K562 (cell line): Measurements from ENCODE around the gene NKG7. TPM values are rescaled to one million over a fixed set of nuclear protein-coding genes. Genes with fewer than 3 reads are reported as not detected.

Experiments
- ATF3 ChIP-seq, 2 experiments: fragments of 450-650 bp in 1 of 2; sonication (generic) in 1 of 2; formaldehyde crosslinking in 1 of 2; IDR thresholded peaks in 1 of 2; conservative IDR thresholded peaks in 1 of 2; 2 replicates each; pipeline versions ENCODE4 v1.6.1 to v1.8.1; 2016 to 2023; ENCODE audit warnings: mild to moderate bottlenecking in 2 of 2, moderate library complexity in 2 of 2, inconsistent platforms in 1 of 2, missing genetic modification reagents in 1 of 2
- EP400 ChIP-seq: fragments of 450-650 bp; IDR thresholded peaks from 2 replicates; pipeline ENCODE4 v1.6.1; 2017; ENCODE audit warnings: antibody characterized with exemption, mild to moderate bottlenecking, moderate library complexity
- MCM3 ChIP-seq: fragments of 450-650 bp; IDR thresholded peaks from 2 replicates; pipeline ENCODE4 v1.6.1; 2016
- polyA plus RNA-seq, 8 experiments: library from polyadenylated mRNA; depleted of rRNA in 4 of 8; stranded (reverse) in 5 of 8; unstranded in 3 of 8; fragments of >200 nt; fragmentation: Nextera tagmentation in 2 of 8; fragmentation: Illumina TruSeq in 1 of 8; extraction: Ambion mirVana in 2 of 8; extraction: Trizol in 1 of 8; gene quantifications; 2 replicates each; pipeline versions ENCODE4 v1.2.1 to v1.2.3, GENCODE V29; 2011 to 2014; ENCODE audit warnings: inconsistent platforms in 1 of 8, missing spikeins in 1 of 8
- total RNA-seq, 7 experiments: library from RNA; depleted of rRNA in 6 of 7; stranded (reverse); fragments of >200 nt in 6 of 7; fragmentation: Illumina TruSeq in 2 of 7; extraction: Trizol in 2 of 7; gene quantifications; 2 replicates each; pipeline versions ENCODE4 v1.2.1 to v1.2.3, GENCODE V29; 2011 to 2021; ENCODE audit warnings: low replicate concordance in 1 of 7
- TF ChIP-seq, protein P1 (sequence below): fragments of 450-650 bp; IDR thresholded peaks from 2 replicates; pipeline ENCODE4 v1.7.1; 2018; ENCODE audit warnings: mild to moderate bottlenecking, low read depth; ENCODE audit not compliant: partially characterized antibody
- TF ChIP-seq, protein P2 (sequence below): fragments of 250-450 bp; sonication (Bioruptor Pico); IDR thresholded peaks from 2 replicates; pipeline ENCODE4 v1.5.1; 2021; ENCODE audit warnings: mild to moderate bottlenecking
- TF ChIP-seq, protein P3 (sequence below), 2 experiments: fragments of 450-650 bp in 1 of 2; sonication (generic) in 1 of 2; formaldehyde crosslinking in 1 of 2; IDR thresholded peaks; 2 replicates each; pipeline versions ENCODE4 v1.7.1 to v1.9.0; 2016 to 2022; ENCODE audit warnings: inconsistent platforms in 1 of 2, mild to moderate bottlenecking in 1 of 2, missing genetic modification reagents in 1 of 2

The NKG7 gene
- total and polyA plus RNA-seq, 9 of the 15 experiments (the other 6 are each of a cell fraction or from before 2014, with no cell fraction given): 0.30 to 0.70 (median 0.51) TPM; not detected in 2

DNA sequence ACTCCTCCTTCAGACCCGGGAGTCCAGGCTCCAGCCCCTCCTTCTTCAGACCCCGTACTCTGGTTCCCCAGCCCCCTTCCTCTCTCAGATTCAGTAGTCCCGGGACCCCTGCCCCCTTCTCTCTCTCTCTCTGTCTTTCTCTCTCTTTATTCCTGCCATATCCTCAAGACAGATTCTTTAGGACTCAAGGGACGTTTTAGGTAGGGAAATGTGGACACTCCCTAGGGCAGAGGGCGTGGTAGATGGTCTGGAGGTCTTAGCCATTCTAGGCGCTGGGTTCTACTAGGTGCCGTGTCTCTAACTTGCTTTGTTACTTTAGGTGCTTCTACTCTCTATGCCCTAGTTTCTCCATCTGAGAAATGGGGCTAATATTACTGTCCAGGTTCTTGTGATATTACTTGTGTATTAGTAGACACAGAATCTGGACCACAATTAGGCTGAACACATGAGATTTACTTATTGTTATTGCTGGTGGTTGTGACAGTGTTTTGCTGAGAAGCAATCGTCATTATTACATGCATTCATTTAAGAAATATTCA lies 18.7 kb upstream of the NKG7 start (continued):
- TF ChIP-seq ATF3 (IDR thresholded peaks at IDR 0.05): no peak
- no peak for TF ChIP-seq ATF3 (CRISPR knock-in tag; conservative IDR thresholded peaks at IDR 0.05)
- TF ChIP-seq EP400: peak; percentile 31; the same call in 1 of the 2 replicates
- TF ChIP-seq, protein P1, sequence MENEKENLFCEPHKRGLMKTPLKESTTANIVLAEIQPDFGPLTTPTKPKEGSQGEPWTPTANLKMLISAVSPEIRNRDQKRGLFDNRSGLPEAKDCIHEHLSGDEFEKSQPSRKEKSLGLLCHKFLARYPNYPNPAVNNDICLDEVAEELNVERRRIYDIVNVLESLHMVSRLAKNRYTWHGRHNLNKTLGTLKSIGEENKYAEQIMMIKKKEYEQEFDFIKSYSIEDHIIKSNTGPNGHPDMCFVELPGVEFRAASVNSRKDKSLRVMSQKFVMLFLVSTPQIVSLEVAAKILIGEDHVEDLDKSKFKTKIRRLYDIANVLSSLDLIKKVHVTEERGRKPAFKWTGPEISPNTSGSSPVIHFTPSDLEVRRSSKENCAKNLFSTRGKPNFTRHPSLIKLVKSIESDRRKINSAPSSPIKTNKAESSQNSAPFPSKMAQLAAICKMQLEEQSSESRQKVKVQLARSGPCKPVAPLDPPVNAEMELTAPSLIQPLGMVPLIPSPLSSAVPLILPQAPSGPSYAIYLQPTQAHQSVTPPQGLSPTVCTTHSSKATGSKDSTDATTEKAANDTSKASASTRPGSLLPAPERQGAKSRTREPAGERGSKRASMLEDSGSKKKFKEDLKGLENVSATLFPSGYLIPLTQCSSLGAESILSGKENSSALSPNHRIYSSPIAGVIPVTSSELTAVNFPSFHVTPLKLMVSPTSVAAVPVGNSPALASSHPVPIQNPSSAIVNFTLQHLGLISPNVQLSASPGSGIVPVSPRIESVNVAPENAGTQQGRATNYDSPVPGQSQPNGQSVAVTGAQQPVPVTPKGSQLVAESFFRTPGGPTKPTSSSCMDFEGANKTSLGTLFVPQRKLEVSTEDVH: no peak
- TF ChIP-seq, protein P2, sequence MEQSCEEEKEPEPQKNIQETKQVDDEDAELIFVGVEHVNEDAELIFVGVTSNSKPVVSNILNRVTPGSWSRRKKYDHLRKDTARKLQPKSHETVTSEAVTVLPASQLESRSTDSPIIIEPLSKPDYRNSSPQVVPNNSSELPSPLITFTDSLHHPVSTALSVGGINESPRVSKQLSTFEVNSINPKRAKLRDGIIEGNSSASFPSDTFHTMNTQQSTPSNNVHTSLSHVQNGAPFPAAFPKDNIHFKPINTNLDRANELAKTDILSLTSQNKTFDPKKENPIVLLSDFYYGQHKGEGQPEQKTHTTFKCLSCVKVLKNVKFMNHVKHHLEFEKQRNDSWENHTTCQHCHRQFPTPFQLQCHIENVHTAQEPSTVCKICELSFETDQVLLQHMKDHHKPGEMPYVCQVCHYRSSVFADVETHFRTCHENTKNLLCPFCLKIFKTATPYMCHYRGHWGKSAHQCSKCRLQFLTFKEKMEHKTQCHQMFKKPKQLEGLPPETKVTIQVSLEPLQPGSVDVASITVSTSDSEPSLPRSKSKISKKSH (CRISPR knock-in tag): no peak
- no peak for TF ChIP-seq MCM3
- TF ChIP-seq, protein P3, sequence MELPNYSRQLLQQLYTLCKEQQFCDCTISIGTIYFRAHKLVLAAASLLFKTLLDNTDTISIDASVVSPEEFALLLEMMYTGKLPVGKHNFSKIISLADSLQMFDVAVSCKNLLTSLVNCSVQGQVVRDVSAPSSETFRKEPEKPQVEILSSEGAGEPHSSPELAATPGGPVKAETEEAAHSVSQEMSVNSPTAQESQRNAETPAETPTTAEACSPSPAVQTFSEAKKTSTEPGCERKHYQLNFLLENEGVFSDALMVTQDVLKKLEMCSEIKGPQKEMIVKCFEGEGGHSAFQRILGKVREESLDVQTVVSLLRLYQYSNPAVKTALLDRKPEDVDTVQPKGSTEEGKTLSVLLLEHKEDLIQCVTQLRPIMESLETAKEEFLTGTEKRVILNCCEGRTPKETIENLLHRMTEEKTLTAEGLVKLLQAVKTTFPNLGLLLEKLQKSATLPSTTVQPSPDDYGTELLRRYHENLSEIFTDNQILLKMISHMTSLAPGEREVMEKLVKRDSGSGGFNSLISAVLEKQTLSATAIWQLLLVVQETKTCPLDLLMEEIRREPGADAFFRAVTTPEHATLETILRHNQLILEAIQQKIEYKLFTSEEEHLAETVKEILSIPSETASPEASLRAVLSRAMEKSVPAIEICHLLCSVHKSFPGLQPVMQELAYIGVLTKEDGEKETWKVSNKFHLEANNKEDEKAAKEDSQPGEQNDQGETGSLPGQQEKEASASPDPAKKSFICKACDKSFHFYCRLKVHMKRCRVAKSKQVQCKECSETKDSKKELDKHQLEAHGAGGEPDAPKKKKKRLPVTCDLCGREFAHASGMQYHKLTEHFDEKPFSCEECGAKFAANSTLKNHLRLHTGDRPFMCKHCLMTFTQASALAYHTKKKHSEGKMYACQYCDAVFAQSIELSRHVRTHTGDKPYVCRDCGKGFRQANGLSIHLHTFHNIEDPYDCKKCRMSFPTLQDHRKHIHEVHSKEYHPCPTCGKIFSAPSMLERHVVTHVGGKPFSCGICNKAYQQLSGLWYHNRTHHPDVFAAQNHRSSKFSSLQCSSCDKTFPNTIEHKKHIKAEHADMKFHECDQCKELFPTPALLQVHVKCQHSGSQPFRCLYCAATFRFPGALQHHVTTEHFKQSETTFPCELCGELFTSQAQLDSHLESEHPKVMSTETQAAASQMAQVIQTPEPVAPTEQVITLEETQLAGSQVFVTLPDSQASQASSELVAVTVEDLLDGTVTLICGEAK (IDR thresholded peaks at IDR 0.05): 0 out of 2 replicates have a peak, but pooled peaks have one; percentile 25
- TF ChIP-seq, protein P3 (CRISPR knock-in tag; IDR thresholded peaks at IDR 0.05): no peak
